GM23338 (cell line): ENCODE measurements around the gene RNF175. TPM values are rescaled to one million over a fixed set of nuclear protein-coding genes. Genes with fewer than 3 reads are reported as not detected.

Source experiments
- ATAC-seq: fragments of 200-7000 bp; cut with Tn5 transposase; 3 replicates; pipeline ENCODE4 v1.9.1; 2020
- DNase-seq: peaks from one replicate; pipeline ENCODE4 v3.0.0-alpha.2; 2015; ENCODE audit warnings: low spot score
- H2AFZ ChIP-seq: fragments of 200-600 bp; sonication (generic); 2 replicates; pipeline ENCODE4 v1.8.0; 2016; ENCODE audit warnings: antibody characterized with exemption, mild to moderate bottlenecking, moderate library complexity
- H3F3A ChIP-seq: fragments of 200-600 bp; sonication (generic); replicated peaks from 2 replicates; pipeline ENCODE4 v1.8.0; 2017; ENCODE audit warnings: antibody characterized with exemption, mixed run types, low read depth
- H3K27ac ChIP-seq: fragments of 200-600 bp; sonication (generic); 2 replicates; pipeline ENCODE4 v1.6.1; 2016; ENCODE audit warnings: low read depth
- H3K27me3 ChIP-seq: fragments of 200-600 bp; sonication (generic); 2 replicates; pipeline ENCODE4 v1.8.0; 2016; ENCODE audit warnings: mild to moderate bottlenecking, mixed run types, moderate library complexity; ENCODE audit not compliant: insufficient read depth
- H3K36me3 ChIP-seq: fragments of 200-600 bp; sonication (generic); 2 replicates; pipeline ENCODE4 v1.8.0; 2016; ENCODE audit warnings: mild to moderate bottlenecking; ENCODE audit not compliant: insufficient read depth
- H3K4me1 ChIP-seq: fragments of 200-600 bp; sonication (generic); 2 replicates; pipeline ENCODE4 v1.8.0; 2016; ENCODE audit warnings: mild to moderate bottlenecking, moderate library complexity; ENCODE audit not compliant: insufficient read depth
- H3K4me2 ChIP-seq: fragments of 200-600 bp; sonication (generic); 2 replicates; pipeline ENCODE4 v1.7.1; 2017; ENCODE audit warnings: mixed run types
- H3K4me3 ChIP-seq: fragments of 200-600 bp; sonication (generic); 2 replicates; pipeline ENCODE4 v1.6.1; 2016; ENCODE audit warnings: mixed run types
- H3K79me2 ChIP-seq: fragments of 200-600 bp; sonication (generic); replicated peaks from 2 replicates; pipeline ENCODE4 v1.8.0; 2017; ENCODE audit warnings: mild to moderate bottlenecking; ENCODE audit not compliant: insufficient read depth
- H3K9me2 ChIP-seq: fragments of 200-600 bp; sonication (generic); 2 replicates; pipeline ENCODE4 v1.8.0; 2017; ENCODE audit not compliant: insufficient read depth
- H4K20me1 ChIP-seq: fragments of 200-600 bp; sonication (generic); replicated peaks from 2 replicates; pipeline ENCODE4 v1.8.0; 2017; ENCODE audit warnings: mild to moderate bottlenecking; ENCODE audit not compliant: insufficient read depth
- H3K27ac Mint-ChIP-seq: 2 replicates; pipeline ENCODE4 v1.8.0; 2020; ENCODE audit warnings: inconsistent platforms, mild to moderate bottlenecking, moderate library complexity, mixed read lengths
- H3K27me3 Mint-ChIP-seq: 3 replicates; pipeline ENCODE4 v1.8.0; 2022; ENCODE audit warnings: low read depth, mild to moderate bottlenecking, moderate library complexity, mixed read lengths, inconsistent platforms; ENCODE audit not compliant: insufficient read depth, poor library complexity
- H3K36me3 Mint-ChIP-seq: 3 replicates; pipeline ENCODE4 v1.8.0; 2021; ENCODE audit warnings: low read depth, mild to moderate bottlenecking, inconsistent platforms, moderate library complexity, mixed read lengths
- H3K4me1 Mint-ChIP-seq: 3 replicates; pipeline ENCODE4 v1.8.0; 2020; ENCODE audit warnings: mild to moderate bottlenecking, inconsistent platforms, mixed read lengths
- H3K4me3 Mint-ChIP-seq: 3 replicates; pipeline ENCODE4 v1.8.0; 2021; ENCODE audit warnings: moderate library complexity, mild to moderate bottlenecking, inconsistent platforms, mixed read lengths
- H3K9me3 Mint-ChIP-seq: 3 replicates; pipeline ENCODE4 v1.8.0; 2020; ENCODE audit warnings: moderate library complexity, mild to moderate bottlenecking, inconsistent platforms, mixed read lengths
- CREB1 ChIP-seq: fragments of 250-450 bp; sonication (Bioruptor Pico); IDR thresholded peaks from 2 replicates; pipeline ENCODE4 v1.5.0; 2020; ENCODE audit warnings: low read depth, mild to moderate bottlenecking, moderate library complexity
- CTCF ChIP-seq, 2 experiments: fragments of 200-600 bp in 1 of 2; sonication (generic) in 1 of 2; conservative IDR thresholded peaks; 2 replicates each; pipeline versions ENCODE4 v1.5.1 to v1.6.1; 2016 to 2017; ENCODE audit warnings: antibody characterized with exemption in 2 of 2, low read depth in 2 of 2, mild to moderate bottlenecking in 2 of 2, moderate library complexity in 1 of 2
- EZH2 ChIP-seq: fragments of 200-600 bp; sonication (generic); IDR thresholded peaks from one replicate; pipeline ENCODE4 v1.8.0; 2017; ENCODE audit warnings: antibody characterized with exemption, mild to moderate bottlenecking, low read depth; ENCODE audit not compliant: unreplicated experiment
- EZH2phosphoT487 ChIP-seq: fragments of 200-600 bp; sonication (generic); IDR thresholded peaks from one replicate; pipeline ENCODE4 v1.8.1; 2018; ENCODE audit warnings: antibody characterized with exemption; ENCODE audit not compliant: unreplicated experiment
- JUNB ChIP-seq: IDR thresholded peaks from one replicate; pipeline ENCODE4 v1.6.1; 2016; ENCODE audit warnings: antibody characterized with exemption; ENCODE audit not compliant: unreplicated experiment
- NANOG ChIP-seq: IDR thresholded peaks from 2 replicates; pipeline ENCODE4 v1.6.1; 2016; ENCODE audit warnings: antibody characterized with exemption, borderline replicate concordance
- POLR2AphosphoS5 ChIP-seq: IDR thresholded peaks from 2 replicates; pipeline ENCODE4 v1.6.1; 2016; ENCODE audit warnings: antibody characterized with exemption, low read depth
- REST ChIP-seq: IDR thresholded peaks from one replicate; pipeline ENCODE4 v1.6.1; 2018; ENCODE audit warnings: antibody characterized with exemption; ENCODE audit not compliant: unreplicated experiment
- STAT1 ChIP-seq: IDR thresholded peaks from one replicate; pipeline ENCODE4 v1.6.1; 2016; ENCODE audit warnings: antibody characterized with exemption; ENCODE audit not compliant: unreplicated experiment
- ZNF114 ChIP-seq: fragments of 250-450 bp; sonication (Bioruptor Pico); IDR thresholded peaks from 2 replicates; pipeline ENCODE4 v1.5.0; 2020; ENCODE audit warnings: mild to moderate bottlenecking, moderate library complexity
- ZNF331 ChIP-seq: fragments of 250-450 bp; sonication (Bioruptor Pico); IDR thresholded peaks from 2 replicates; pipeline ENCODE4 v1.5.0; 2020; ENCODE audit warnings: low read depth, mild to moderate bottlenecking, moderate library complexity
- ZNF462 ChIP-seq: fragments of 250-450 bp; sonication (Bioruptor Pico); IDR thresholded peaks from 2 replicates; pipeline ENCODE4 v1.5.0; 2020; ENCODE audit warnings: mild to moderate bottlenecking, moderate library complexity
- polyA plus RNA-seq: library from polyadenylated mRNA; unstranded; fragments of >200 nt; fragmentation: Nextera tagmentation; extraction: Ambion mirVana; gene quantifications from 2 replicates; pipeline ENCODE4 v1.2.1, GENCODE V29; 2016
- total RNA-seq: library from RNA; depleted of rRNA; stranded (reverse); fragments of >200 nt; shearing (Covaris generic); gene quantifications from 2 replicates; pipeline ENCODE4 v1.2.3, GENCODE V29; 2014

RNF175 gene
- total and polyA plus RNA-seq, 2 experiments from 2014 or later = 4.7 to 4.8 TPM

- no peaks in the 10 kb centered on the region for H4K20me1 ChIP-seq
- H3F3A ChIP-seq = no peaks in the 10 kb centered on the region
- H3K4me1 Mint-ChIP-seq = no peaks in the 10 kb centered on the region
- H3K9me2 ChIP-seq = no peaks in the 10 kb centered on the region
- DNase-seq = no peak
- no peak overlapping the region for H3K4me3 Mint-ChIP-seq
- H2AFZ ChIP-seq = no peak overlapping the region
- no peak overlapping the region for H3K27ac Mint-ChIP-seq
- no peaks in the 10 kb centered on the region for H3K27me3 ChIP-seq
- no peak overlapping the region for H3K4me3 ChIP-seq
- peaks cover 6% of the 10 kb centered on the region; the same call in 2 of the 3 replicates for H3K9me3 Mint-ChIP-seq
- H3K27ac ChIP-seq = no peak overlapping the region
- H3K36me3 ChIP-seq = no peaks in the 10 kb centered on the region
- no peak overlapping the region for H3K4me2 ChIP-seq
- H3K36me3 Mint-ChIP-seq = peaks cover 2% of the 10 kb centered on the region; the same call in 2 of the 3 replicates
- TF ChIP-seq JUNB = no peak
- no peak for ATAC-seq
- no peaks in the 10 kb centered on the region for H3K27me3 Mint-ChIP-seq
- no peaks in the 10 kb centered on the region for H3K4me1 ChIP-seq
- H3K79me2 ChIP-seq = no peaks in the 10 kb centered on the region
Observed at GRCh38 chr4:153806073-153806472, 46.2 kb upstream of the RNF175 start.

- no peak overlapping the region for H3K27ac Mint-ChIP-seq
- Histone ChIP-seq H3K79me2 (no peaks in the 10 kb centered on the region), H3K27me3 (no peaks in the 10 kb centered on the region), H3F3A (no peaks in the 10 kb centered on the region), H4K20me1 (no peaks in the 10 kb centered on the region), H3K4me3 (no peak overlapping the region), H3K4me2 (no peak overlapping the region), H2AFZ (no peak overlapping the region), H3K27ac (no peak overlapping the region), H3K4me1 (no peaks in the 10 kb centered on the region), H3K36me3 (no peaks in the 10 kb centered on the region), H3K9me2 (no peaks in the 10 kb centered on the region)
- DNase-seq (no peak), ATAC-seq (no peak)
- no peaks in the 10 kb centered on the region; the same call in 2 of the 3 replicates for H3K4me1 Mint-ChIP-seq
- H3K36me3 Mint-ChIP-seq = peaks cover 2% of the 10 kb centered on the region; the same call in 2 of the 3 replicates
- no peak overlapping the region for H3K4me3 Mint-ChIP-seq
- H3K27me3 Mint-ChIP-seq = no peaks in the 10 kb centered on the region
- peaks cover 6% of the 10 kb centered on the region; the same call in 2 of the 3 replicates for H3K9me3 Mint-ChIP-seq
- TF ChIP-seq POLR2AphosphoS5 = no peak
- no peak for TF ChIP-seq CTCF (conservative IDR thresholded peaks at IDR 0.05; ENCODE audit: low read depth in 2 of 2)
- no peak for TF ChIP-seq NANOG
- no peak for TF ChIP-seq EZH2
- no peak for TF ChIP-seq JUNB
- TF ChIP-seq ZNF114 (CRISPR knock-in tag) = no peak
- no peak for TF ChIP-seq ZNF462 (CRISPR knock-in tag)
- no peak for TF ChIP-seq CREB1 (CRISPR knock-in tag)
- no peak for TF ChIP-seq ZNF331 (CRISPR knock-in tag)
- no peak for TF ChIP-seq REST
- no peak for TF ChIP-seq EZH2phosphoT487
- TF ChIP-seq STAT1 = no peak
Observed at GRCh38 chr4:153804722-153805121, 44.9 kb upstream of the RNF175 start.
